GM19238 (cell line): ENCODE results near the gene SPHK1.

Experiments used
- DNase-seq: peaks from one replicate; pipeline ENCODE4 v3.0.0; 2011; ENCODE audit warnings: low spot score; ENCODE audit not compliant: insufficient read length

SPHK1 gene

DNA sequence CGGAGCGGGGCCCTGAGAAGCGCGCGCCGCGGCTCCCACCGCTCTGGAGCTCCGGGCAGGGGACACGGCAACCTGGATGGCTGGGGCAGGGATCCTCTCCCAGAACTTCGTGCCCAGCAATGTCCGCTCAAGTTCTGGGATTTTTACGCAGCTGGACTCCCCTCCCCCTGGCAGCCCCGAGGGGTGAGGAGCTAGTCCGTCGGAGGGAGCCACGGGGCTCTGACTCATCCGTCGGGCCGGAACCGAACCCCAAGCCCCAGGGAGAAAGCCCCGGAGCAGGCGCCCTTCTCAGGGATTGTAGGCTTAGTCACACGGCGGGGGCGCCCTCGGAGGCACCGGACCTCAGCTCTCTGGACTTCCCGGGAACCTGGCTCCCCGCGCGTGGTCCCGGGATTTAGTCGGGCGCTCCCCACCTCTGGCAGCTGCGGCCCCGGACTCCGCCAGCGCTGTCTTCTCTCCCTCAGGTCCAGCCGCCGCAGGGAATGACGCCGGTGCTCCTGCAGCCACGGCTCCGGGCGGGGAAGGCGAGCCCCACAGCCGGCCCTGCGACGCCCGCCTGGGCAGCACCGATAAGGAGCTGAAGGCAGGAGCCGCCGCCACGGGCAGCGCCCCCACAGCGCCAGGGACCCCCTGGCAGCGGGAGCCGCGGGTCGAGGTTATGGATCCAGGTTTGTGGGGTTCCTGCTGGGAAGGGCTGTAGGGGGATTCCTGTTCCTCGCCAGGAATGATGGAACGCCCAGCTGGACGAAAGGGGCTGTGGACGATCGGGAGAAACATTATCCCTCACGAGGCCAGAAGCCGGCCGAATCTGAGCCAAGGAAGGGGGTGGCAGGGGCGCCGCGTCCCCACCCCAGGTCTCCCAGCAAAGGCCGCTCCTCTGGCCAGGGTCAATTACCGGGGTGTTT lies 830 bp downstream of the SPHK1 start:
- no peak for DNase-seq

DNA sequence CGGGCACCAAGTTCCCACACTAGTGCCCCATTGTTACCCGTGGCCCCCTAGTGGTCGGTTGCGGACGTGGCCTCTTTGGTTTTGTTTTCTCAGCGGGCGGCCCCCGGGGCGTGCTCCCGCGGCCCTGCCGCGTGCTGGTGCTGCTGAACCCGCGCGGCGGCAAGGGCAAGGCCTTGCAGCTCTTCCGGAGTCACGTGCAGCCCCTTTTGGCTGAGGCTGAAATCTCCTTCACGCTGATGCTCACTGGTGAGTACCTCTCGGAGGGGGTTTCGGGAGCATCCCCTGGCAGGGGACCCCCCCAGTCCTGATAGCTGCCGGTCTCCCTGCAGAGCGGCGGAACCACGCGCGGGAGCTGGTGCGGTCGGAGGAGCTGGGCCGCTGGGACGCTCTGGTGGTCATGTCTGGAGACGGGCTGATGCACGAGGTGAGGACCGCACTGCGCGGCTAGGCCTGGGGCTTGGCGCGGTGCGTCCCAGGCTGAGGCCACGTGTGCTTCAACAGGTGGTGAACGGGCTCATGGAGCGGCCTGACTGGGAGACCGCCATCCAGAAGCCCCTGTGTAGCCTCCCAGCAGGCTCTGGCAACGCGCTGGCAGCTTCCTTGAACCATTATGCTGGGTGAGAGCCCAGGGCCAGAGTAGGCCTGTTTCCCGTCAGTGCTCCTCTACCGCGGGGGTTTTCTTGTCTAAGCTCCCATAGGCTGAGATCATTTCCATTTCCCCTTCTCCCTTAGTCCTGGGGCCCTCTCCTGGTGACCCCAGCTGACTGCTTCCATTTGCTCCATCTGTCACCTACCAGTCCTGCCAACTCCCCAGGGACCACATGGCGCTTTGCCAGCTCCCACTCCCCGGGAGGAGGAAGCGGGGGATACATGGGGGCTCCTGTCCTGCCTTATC lies 1.7 kb downstream of the SPHK1 start:
- peak; percentile 92 for DNase-seq

- DNase-seq: no peak
Measured at GRCh38 chr17:76386966-76387765, 2.8 kb downstream of the SPHK1 start.

- DNase-seq: no peak
Measured at GRCh38 chr17:76388966-76389888, 4.8 kb downstream of the SPHK1 start.

DNA sequence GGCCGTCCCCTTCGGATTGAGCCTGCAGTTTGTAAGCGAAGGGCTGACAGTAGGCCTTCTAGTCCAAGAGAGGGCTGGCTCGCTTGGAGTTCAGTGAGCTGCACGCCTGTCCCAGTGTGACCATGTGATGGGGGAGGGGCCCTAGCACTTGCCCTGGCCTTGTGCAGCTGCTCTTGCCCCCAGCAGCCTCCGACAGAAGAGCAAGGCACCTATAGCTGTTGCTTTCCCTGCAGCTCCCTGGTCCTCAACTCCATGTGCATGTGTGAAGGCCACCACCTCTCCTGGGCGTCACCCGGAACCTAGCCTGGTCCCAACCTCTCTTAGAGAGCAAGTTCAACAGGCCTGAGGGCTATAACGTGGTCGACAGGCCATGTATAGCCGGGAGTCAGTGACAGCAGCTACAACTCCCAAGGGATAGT lies 5.6 kb downstream of the SPHK1 start:
- no peak for DNase-seq

- DNase-seq: no peak
Measured at GRCh38 chr17:76391200-76391715, 6.8 kb downstream of the SPHK1 start.

- DNase-seq: no peak
Measured at GRCh38 chr17:76394166-76394565, 9.8 kb downstream of the SPHK1 start.

- no peak for DNase-seq
Measured at GRCh38 chr17:76395980-76396379, 11.6 kb downstream of the SPHK1 start.

- no peak for DNase-seq
Measured at GRCh38 chr17:76397184-76397583, 12.8 kb downstream of the SPHK1 start.

- peak; percentile 83 for DNase-seq
Measured at GRCh38 chr17:76397687-76398522, 13.5 kb downstream of the SPHK1 start.

GRCh38 chr17:76398523-76399174 lies 14.2 kb downstream of the SPHK1 start:
- no peak for DNase-seq

DNA sequence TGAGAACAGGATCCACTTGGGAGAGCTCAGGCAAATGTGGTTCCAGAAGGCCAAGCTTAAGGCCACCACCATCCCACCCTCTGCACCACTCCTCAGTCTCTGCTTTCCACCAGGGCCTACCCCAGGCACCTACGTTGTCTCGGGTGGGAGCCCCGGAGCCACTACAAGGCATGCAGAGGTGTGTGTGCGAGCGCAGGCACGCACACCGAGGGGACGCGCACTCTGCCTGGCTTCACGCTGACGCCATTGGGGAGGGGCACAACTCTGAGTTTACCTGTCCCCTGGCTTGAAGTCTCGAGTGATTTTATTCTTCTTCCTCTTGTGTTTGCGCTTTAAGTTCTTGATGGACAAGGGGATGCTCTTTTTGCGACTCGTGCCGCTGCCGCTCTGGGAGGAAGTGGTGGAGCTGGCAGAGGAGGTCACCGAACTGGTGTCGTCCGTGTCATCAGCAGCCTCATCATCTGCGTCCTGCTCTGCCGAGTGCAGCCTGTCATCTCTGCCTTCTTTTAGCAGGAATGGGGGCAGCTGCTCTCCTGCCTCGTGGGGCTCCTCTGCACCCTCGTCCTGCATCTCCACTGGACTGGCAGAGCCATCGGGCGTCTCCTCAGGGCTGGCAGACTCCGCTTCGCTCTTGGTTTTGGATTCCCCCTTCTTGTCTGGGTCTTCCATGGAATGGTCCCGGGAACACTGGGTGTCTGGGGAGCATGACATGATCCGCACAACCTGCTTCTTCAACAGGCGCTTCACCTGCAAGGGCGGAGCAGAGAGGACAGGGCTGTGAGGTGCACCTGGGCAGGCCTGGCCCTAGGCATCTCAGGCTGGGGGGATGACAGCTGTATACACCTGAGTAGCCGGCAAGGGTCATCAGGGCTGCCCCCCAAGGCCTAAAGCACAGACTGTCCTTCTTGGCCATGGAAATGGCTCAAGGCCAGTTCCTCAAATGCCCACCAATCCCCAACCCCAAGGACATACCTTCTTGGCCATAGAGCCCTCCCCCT lies 15.1 kb downstream of the SPHK1 start:
- DNase-seq: no peak

GRCh38 chr17:76402711-76403110 lies 18.3 kb downstream of the SPHK1 start:
- no peak for DNase-seq

GRCh38 chr17:76404256-76404655 lies 19.8 kb downstream of the SPHK1 start:
- no peak for DNase-seq

GRCh38 chr17:76404976-76405563 lies 20.7 kb downstream of the SPHK1 start:
- DNase-seq: no peak

GRCh38 chr17:76405607-76405966 lies 21.2 kb downstream of the SPHK1 start:
- DNase-seq: no peak

DNA sequence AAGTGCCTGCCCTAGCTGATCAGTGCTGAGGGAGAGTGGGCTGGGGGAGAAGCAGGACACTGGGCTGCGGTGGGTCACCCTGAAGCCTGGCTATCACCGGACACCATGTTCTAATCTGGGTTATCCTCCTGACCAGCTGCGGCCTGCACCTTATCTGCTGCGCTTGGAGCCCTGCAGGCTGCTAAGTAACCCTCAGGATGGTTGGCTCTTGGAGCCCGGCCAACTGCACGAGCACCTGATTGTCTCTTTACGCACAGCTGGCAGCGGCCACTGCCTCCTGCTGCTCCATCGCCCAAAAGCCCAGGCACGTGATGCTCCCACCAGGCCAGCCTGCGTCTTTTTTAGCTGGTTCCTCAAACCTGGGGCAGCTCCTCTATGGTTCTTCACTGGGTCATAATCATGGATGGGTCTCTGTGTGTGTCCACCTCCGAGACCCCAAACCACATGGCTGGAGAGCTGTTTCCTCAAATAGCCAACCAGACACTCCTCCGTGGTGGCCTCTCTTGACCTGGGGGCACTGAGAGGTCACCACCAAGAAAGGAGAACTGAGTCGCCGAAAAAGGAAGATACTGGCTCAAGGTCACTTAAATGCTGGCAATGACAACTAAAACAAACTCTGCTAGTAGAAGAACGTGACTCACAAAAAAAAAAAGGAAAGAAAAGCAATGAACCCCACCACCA lies 21.7 kb downstream of the SPHK1 start:
- no peak for DNase-seq
